Stimulated activated CD4-positive, alpha-beta T cell treated with anti-CD3 and anti-CD28 coated beads, Interleukin-1b, Interleukin-23, amount 100 ng/mL, for 48 hours (primary cell): ENCODE results near the gene PTGES3.
"Not testable (repeated sequence)": the region's sequence is repeated elsewhere in the genome, so short reads cannot be mapped to it uniquely, and the experiment has no call there.

Source experiments
- DNase-seq: peaks from one replicate; pipeline ENCODE4 v3.0.0-alpha.2; 2020

Gene PTGES3, protein sequence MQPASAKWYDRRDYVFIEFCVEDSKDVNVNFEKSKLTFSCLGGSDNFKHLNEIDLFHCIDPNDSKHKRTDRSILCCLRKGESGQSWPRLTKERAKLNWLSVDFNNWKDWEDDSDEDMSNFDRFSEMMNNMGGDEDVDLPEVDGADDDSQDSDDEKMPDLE

GRCh38 chr12:56688129-56688845 lies at the start of gene PTGES3:
TSS of gene PTGES3 (minus strand) at chr12:56688284. CDS start at chr12:56687999, 285 bp downstream.
- DNase-seq: peak; percentile 98

DNA sequence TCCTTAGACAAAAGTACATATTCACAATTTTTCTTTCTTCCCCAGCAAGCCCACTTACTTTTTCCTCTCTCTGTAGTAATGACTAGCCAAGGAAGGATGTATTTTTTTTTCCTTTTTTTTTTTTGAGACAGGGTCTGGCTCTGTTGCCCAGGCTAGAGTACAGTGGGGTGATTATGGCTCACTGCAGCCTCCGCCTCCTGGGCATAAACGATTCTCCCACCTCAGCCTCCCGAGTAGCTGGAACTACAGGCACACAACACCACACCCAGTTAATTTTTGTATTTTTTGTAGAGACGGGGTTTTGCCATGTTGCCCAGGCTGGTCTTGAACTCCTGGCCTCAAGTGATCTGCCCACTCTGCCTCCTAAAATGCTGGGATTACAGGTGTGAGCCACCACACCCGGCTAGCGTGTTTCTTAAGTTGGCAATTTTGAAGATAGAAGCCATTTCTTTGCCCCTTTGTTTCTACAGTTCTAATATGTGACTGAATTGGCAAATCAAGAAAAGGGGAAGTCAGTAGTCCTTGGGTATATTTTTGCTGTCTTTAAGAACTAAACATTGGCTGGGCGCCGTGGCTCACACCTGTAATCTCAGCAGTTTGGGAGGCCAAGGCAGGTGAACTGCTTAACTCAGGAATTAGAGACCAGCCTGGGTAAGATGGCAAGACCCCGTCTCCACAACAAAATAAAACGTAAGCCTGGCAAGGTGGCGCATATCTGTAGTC lies 40.2 kb upstream of the PTGES3 start:
- no peak for DNase-seq

DNA sequence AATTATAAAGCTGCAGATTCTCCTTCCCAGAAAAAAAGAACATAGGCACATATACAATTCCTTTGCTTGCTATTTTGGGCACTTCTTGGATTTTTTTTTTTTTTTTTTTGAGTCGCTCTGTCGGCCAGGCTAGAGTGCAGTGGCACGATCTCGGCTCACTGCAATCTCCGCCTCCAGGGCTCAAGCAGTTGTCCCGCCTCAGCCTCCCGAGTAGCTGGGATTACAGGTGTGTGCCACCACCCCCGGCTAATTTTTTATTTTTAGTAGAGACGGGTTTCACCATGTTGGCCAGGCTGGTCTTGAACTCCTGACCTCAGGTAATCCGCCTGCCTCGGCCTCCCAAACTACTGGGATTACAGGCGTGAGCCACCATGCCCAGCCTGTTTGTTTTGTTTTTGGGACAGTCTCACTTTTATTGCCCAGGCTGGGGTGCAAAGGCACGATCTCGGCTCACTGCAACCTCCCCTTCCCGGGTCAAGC lies 38.2 kb upstream of the PTGES3 start:
- not testable (repeated sequence) for DNase-seq

GRCh38 chr12:56725723-56726102 lies 37.6 kb upstream of the PTGES3 start:
- DNase-seq: no peak

- peak; percentile 99 for DNase-seq
These were observed 37.1 kb upstream of the PTGES3 start, which contains the start of gene NACA for GRCh38 chr12:56724972-56725722. TSS of gene NACA (minus strand) at chr12:56725299. CDS start at chr12:56724521, 778 bp downstream.

DNA sequence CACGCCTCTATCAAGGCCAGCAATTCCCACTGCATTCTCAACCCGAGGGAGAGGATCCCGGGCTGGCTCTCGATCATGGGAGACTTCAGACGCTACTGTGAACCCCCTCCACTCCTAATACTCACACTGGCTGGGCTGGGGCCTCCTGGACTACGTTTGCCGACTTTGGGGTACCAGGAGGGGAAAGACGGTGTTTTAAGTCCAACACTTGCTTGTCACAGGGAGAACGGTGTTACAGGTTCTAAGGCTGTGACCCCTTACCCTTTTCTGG lies 36.6 kb upstream of the PTGES3 start:
- no peak for DNase-seq

GRCh38 chr12:56723889-56724700 lies 36.0 kb upstream of the PTGES3 start:
- no peak for DNase-seq

- no peak for DNase-seq
These were observed 35.3 kb upstream of the PTGES3 start for GRCh38 chr12:56723352-56723751.

DNA sequence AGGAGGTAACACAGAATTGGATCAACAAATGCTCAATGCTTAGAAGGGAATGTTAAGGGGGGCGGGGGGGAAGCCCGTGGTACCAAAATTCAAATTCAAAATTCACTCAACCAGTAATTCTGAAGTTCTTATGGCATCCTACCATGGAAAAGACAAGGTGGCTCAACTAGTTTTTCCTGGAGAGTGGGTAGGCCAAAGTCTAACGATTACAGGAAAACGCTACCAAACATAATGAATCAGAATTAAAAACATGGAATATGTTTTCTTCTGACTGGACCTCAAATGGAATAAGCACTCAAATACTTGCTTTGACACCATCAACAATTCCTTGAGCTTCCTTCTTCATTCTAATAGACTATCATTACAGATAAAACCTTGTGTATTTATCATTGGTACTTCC lies 34.7 kb upstream of the PTGES3 start:
- DNase-seq: no peak

- no peak for DNase-seq
These were observed 33.6 kb upstream of the PTGES3 start for GRCh38 chr12:56721721-56722120.

DNA sequence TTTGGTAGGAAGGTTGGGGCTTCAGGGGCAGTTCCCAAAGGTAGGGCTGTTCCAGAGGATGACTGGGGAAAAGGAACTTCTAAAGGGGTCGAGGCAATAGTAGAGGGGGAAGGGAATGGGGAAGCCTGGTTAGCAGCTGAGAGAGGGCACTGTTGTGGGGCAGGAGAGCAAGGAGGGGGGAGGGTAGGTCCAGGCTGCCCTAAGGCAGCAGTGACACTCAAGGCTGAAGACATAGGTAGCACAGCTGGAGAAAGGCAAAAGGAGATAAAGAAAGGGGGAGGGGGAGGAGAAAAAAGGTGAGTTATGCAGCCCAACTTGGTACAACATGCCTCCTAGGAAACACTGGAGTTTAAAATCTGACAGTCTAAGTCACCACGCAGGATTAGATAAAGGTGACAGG lies 33.1 kb upstream of the PTGES3 start:
- DNase-seq: no peak

DNA sequence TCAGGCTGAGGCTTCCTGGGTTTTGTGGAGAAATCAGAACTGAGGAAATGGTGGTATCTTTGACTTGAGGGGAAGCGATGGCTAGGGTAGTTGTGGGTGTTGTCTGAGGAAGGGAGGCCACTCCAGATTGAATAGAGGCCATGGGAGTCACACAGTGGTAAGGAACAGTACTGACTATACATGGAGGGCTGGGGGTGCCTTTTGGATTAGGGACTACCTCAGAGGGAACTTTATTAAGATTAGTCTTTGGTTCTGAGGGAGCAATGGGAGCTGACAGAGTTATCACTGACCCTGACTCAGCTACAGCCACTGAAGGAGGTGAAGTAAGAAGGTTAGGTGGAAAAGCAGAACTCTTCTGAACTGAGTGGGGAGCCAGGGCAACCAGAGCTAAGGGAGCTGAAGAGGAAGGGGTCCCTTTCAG lies 32.7 kb upstream of the PTGES3 start:
- DNase-seq: no peak

- no peak for DNase-seq
These were observed 31.0 kb upstream of the PTGES3 start for GRCh38 chr12:56719056-56719455.

DNA sequence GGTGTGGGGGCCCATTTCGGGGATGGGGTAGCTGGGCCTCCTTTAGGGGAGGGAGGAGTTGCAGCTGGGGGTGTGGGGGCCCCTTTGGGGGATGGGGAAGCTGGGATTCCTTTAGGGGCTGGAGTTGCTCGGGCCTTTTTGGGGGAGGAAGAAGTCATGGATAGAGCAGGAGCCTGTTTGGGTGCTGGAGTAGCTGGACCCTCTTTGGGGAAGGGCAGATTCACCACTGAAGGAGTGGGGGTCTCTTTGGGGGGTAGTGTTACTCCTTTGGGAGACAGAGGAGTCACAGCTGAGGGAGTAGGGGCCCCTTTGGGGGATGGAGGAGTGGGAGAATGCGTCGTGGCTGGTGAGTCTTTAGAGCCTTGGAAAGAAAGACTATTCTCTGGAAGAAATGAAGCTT lies 30.6 kb upstream of the PTGES3 start:
- DNase-seq: no peak

DNA sequence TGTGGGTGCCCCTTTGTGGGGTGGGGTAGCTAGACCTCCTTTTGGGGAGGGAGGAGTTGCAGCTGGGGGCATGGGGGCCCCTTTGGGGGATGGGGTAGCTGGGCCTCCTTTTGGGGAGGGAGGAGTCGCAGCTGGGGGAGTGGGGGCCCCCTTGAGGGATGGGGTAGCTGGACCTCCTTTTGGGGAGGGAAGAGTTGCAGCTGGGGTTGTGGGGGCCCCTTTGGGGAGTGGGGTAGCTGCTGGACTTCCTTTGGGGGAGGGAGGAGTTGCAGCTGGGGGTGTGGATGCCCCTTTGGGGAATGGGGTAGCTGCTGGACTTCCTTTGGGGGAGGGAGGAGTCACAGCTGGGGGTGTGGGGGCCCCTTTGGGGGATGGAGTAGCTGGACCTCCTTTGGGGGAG lies 30.1 kb upstream of the PTGES3 start:
- DNase-seq: no peak

DNA sequence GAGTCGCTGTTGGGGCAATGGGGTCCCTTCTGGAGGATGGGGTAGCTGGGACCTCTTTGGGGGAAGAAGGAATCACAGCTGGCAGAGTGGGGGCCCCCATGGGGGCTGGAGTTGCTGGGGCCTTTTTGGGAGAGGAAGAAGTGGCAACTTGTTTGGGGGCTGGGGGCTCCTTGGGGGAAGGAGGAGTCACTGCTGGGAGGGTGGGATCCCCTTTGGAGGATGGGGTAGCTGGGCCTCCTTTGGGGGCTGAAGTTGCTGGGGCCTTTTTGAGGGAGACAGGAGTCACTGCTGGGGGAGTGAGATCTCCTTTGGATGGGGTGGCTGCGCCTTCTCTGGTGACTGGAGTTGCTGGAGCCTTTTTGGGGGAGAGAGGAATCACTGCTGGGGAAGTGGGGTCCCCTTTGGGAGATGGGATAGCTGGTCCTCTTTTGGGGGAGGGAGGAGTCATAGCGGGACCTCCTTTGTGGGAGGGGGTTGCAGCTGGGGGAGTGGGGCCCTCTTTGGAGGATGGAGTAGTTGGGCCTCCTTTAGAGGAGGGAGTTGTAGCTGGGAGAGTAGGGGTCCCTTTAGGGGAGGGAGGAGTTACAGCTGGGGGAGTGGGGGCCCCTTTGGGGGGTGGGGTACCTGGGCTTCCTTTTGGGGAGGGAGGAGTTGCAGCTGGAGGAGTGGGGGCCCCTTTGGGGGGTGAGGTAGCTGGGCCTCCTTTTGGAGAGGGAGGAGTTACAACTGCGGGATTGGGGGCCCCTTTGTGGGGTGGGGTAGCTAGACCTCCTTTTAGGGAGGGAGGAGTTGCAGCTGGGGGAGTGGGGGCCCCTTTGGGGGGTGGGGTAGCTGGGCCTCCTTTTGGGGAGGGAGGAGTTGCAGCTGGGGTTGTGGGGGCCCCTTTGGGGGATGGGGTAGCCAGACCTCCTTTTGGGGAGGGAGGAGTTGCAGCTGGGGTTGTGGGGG lies 29.1 kb upstream of the PTGES3 start:
- no peak for DNase-seq

DNA sequence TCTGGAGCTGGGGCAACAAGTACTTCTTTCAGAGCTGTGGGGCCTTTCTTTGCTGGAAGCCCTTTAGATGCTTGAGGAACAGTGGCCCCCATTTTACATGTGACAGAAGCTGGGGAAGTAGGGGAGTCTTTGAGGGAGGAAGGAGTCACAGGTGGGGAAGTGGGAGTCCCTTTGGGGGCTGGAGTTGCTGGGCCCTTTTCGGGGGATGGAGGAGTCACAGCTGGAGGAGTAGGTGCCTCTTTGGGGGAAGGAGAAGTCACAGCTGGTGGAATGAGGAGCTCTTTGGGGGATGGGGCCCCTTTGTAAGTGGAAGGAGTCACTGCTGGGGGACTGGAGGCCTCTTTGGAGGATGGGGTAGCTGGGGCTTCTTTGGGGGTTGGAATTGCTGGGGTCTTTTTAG lies 28.4 kb upstream of the PTGES3 start:
- no peak for DNase-seq

DNA sequence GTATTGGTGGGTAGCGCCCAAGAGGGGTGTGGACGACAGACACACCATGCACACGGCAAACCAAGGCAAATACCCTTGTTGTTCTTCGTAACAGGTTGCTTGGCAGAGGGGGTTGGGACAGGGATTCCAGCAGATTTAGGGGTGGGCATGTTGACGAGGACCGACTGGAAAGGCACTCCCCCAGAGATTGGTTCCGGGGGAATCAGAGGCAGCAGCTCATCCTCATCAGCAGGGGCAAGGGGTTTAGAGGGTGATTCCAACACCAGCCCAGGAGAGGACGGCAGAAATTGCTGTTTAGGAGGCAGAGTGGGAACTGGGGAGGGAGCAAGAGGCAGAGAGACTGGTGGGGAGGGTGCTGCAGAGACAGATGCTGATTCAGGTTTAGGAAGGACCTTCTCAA lies 27.7 kb upstream of the PTGES3 start:
- no peak for DNase-seq

DNA sequence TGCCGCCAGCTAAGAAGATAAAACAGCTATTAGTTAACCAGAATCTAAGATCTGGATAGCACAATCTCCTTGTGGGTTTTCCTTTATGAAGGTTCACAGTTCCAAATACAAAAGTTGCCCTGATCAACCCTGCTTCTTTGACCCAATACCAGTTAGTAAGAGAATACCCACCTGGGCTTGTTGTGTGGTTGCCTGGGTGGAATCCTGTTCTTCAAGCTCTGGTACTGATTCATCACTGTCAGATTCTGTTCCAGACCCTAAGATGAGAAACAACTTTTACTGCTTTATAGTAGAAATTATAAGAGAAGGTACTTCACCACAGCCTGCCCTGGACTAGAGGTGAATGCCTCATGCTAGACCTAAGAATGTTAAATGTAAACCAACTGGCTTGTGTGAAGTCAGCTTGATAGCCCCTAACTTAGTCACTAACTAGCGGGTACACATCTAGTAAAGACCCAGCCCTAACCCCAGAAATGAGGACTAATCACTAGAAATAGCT lies 26.4 kb upstream of the PTGES3 start:
- no peak for DNase-seq

- no peak for DNase-seq
These were observed 25.3 kb upstream of the PTGES3 start for GRCh38 chr12:56713345-56713744.

GRCh38 chr12:56709759-56710376 lies 21.8 kb upstream of the PTGES3 start:
- no peak for DNase-seq
